Stimulated activated CD8-positive, alpha-beta memory T cell treated with anti-CD3 and anti-CD28 coated beads, Interleukin-4, amount 100 ng/mL, for 48 hours (primary cell): Measurements from ENCODE around the gene CRABP1.

Experiments used
- DNase-seq: peaks from one replicate; pipeline ENCODE4 v3.0.0-alpha.2; 2020

CRABP1 gene

DNA sequence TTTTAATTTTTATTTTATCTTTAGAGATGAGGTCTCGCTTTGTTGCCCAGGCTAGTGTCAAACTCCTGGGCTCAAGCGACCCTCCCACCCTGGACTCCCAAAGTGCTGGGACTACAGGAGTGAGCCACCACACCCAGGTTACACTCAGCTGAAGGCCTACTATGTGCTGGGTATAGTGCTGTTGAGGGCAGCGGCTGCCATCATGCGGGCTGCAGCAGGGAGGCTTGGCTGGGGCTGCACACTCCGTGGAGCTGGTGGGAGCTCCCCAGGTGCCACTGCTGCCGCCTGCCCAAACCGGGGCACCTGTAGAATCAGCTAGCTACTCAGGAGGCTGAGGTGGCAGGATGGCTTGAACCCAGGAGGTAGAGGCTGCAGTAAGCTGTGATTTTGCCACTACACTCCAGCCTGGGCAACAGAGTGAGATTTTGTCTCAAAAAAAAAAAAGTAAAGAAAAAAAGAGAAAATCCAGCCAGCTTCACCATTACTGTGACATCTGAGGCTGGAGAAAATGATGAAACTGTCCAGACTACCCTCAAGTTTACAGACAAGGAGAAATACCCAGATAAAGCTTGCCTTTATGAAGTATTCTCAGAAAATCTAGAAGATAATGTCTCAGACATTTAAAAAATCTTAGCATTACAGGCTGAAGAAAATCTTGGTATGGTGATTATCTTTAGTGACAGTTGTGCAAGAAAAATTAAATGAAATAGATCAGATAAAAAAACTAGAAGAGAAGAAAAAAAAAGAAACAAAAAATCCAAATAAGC, 42.1 kb downstream of the CRABP1 start:
- DNase-seq: no peak

DNA sequence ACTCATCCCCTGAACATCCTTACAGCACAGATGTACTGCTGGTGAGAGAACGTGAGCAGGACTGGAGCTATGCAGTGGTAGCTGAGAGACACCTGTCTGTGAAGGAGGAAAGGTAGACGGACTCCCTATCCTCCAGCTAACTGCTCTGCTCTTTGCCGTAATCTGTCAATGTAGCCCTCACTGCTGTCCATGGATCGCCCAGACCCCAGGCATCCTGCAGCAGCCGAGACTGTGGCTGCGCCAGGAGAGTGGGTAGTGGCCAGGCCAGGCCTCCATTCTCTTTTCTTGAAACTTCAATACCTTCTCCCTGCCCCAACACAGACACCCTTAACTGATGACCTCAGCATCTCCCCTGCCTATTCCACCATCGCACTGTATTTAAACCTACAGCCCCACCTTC, 44.5 kb downstream of the CRABP1 start:
- no peak for DNase-seq

DNA sequence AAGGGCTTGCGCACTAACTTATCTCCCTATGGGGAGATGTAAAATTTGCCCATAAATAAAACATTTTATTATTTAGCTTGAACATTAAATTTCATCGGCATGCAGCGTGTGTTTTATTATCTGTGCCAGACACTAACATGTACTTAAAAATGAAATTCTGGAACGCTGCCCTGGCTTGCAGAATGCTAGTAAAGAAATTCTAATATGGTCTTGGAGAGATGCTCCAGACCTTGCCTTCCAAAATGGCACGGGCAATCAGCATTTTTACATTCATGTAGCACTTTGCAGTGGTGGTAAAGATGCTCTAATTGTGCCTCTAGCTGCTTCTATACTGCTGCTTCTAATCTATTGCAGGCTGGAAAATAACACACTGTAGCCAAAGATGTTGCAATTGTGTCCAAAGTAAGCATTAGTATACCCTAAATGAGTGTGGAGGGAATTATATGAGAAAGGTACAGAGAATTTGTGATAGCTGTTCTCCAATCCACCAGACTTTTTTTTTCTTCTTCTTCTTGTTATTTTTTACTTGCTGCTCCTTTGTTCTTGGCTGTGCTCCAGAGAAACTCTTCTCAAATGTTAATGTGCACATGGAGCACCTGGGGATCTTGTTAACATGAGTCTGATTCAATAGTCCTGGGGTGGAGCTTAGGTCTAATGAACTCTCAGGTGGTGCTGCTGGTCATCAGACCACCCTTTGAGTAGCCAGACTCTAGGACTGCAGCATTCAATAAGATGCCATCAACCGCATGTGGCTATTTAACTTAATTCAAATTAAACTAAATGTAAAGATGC, 47.3 kb downstream of the CRABP1 start:
- no peak for DNase-seq

DNA sequence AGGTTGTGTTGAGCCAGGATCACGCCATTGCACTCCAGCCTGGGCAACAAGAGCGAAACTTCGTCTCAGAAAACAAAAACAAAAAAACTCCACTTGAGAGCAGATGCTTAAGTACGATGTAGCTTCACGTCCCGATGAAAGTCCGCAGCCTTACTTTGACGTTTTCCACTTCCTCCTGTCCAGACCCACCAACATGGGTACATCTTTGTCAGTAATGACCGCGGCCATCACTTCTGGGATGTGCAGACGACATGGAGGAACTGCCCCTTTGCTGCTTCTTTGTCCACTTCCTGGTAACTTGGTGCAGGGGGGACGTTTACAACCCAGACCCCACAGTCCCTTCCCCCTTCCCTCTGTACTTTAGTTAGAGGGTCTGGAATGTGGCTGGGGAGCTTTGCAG, 48.7 kb downstream of the CRABP1 start:
- DNase-seq: no peak

DNA sequence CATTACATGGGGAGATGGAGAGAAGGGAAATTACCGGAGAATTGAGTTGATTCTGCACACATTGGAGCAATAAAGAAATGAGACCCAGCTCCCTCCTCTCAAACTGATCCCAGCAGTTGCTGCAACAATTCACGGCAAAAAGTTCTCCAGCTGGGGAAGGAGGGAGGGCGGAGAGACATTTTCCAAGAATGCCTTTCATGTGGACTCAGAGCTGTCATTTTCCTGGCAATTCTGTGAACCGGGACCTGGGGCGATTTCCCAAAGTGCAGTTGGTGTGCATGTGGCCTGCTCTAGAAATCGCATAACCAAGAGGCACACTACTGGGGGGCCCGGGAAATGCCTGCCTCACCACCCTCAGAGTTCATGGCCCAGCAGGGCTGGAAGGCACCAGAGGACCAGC, 49.2 kb downstream of the CRABP1 start:
- DNase-seq: no peak

DNA sequence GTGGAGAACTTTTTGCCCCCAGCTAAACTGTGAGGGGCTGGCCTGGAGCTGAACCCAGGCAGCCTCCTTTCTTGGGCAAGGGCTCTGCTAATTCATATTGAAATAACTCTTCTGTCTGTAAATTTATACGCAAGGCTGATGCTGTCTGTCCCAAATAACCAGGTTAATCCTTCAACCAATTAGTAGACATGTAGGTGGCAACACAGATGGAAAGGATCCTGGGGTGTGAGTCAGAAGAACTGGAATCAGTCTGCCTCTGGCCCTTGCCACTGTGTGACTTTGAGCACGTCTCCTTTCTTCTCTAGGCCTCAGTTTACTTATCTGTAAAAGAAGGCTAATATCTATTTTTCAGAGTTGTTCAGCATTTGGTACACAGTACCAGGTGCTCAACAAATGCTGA, 49.6 kb downstream of the CRABP1 start:
- DNase-seq: no peak

DNA sequence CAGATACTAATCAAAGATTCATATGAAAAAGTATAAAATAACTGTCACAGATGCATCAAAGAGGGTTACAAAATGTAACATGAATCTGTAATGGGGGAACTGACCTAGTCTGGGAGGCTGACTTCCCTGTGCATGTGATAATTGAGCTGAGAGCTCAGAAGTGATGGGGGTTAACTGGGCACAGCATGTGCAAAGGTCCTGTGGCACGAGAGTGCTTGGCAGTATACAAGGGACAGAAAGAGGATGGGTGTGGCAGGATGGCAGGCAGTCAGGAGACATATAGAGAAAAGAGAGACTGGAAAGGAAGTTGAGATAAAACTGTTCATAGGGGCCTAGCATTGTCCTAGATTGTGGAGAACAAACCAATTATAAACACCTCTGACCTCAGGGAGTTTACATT, 50.1 kb downstream of the CRABP1 start:
- DNase-seq: no peak

DNA sequence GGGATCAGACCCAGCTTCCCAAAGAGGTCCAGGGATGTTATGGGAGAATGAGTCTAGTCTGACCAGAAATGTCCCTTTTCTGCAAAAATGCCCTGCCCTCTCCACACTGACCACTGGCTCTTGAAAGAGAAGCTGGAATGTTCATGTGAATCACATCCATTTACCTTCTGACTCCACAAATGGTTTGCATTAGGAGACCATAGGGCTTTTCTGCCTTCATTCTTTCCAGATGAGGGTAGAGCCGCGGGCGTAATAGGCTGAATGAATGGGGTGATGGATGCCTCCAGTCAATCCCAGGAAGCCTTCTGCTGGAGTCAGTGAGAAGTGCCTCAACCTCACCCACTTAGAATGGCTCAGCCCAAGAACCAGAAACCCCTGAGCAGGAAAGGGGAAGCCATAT, 50.7 kb downstream of the CRABP1 start:
- no peak for DNase-seq

DNA sequence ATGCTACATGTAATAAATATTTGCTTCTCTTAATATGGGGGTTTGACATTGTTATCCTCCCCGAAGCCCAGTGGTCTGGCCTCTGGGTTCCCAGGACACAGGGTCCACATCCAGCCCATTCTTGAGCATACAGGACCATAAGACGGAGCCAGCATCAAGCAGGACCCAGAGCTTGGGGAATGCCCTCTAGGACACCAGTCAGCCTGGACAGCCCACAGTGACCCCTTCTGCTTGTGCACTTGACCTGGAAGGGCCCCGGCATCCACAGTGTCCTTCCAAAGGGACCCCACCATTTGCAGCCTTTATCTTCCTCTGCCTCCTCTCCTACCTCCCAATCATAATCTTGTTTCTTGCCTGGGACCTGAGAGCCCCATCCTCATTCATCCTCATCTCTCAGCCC, 51.6 kb downstream of the CRABP1 start:
- no peak for DNase-seq

DNA sequence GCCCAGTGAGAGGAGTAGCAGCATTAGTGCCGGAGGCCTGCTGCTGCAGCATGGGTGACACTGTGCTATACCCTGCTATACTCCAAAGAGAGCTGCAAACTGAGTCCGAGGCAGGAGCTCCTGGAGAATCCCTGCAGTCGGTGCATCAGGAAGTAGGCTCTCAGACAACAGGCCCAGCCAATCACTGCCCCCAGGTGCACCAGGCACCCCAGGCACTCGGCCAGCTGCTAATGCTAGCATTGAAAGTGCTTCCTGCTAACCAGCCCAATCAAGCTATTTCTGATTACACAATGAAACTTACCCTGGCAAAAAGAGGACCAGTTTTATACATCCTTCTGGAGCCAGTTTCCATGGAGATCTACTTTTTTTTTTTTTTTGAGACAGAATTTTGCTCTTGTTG, 52.3 kb downstream of the CRABP1 start:
- no peak for DNase-seq

DNA sequence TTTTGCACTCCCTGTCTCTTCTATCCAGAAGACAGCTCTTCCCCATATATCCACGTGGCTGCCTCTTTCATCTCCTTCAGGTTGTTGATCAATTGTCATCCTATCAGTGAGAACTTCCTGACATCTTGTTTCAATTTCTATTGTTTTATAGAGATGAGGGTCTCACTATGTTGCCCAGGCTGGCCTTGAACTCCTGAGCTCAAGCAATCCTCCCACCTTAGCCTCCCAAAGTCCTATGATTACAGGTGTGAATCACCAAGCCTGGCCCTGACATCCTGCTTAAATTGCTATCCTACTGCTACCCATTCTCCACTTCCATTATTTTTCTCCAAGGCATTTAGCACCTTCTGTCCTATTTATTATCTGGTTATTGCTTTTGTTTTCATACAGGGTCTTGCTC, 53.0 kb downstream of the CRABP1 start:
- no peak for DNase-seq

DNA sequence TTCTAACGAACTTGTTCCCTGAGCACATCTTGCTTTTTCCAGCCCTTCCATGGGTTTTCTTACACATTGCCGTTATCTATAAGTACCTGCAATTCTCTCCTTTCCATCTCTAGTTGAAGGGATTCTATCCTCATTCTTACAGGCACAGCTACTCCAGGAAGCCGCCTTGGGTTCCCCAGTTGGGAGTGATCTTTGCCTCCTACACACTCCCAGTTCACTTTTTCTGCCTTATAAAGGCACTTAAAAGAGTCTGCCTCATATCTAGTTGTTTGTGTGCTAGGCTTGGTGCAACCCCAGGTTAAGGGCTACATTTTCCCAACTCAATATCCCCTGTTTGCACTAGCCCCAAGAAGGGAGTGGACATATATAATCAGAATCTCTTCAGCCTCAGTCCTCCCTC, 53.9 kb downstream of the CRABP1 start:
- no peak for DNase-seq

DNA sequence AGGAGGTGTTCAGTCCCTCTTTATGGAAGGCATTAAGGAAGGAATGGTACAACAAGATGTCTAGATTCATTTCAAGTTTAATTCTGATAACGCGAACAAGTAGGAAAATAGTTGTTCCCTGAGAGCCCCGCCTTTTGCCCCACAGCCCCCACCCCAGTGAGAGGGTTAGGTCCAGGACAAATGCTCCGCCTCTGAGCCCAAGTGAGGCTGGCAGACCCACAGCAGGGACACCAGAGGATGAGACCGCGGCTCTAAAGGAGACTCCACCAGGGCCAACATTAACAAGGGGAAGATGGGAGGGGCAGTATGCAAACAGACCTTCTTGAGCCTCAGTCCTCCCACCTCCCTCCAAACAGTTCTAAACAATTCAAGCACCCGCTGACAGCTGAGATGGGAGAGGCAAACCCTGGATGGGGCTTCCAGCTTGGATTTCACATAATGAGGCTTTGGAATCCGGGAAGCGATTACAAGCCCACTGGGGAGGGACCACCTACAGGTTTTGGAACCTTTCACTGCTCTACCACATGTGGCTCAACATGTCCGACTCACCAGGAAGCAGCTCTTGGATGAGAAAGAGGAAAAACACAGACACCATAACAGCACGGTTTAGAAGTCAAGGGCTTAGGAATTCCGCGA, 54.9 kb downstream of the CRABP1 start:
- no peak for DNase-seq

DNA sequence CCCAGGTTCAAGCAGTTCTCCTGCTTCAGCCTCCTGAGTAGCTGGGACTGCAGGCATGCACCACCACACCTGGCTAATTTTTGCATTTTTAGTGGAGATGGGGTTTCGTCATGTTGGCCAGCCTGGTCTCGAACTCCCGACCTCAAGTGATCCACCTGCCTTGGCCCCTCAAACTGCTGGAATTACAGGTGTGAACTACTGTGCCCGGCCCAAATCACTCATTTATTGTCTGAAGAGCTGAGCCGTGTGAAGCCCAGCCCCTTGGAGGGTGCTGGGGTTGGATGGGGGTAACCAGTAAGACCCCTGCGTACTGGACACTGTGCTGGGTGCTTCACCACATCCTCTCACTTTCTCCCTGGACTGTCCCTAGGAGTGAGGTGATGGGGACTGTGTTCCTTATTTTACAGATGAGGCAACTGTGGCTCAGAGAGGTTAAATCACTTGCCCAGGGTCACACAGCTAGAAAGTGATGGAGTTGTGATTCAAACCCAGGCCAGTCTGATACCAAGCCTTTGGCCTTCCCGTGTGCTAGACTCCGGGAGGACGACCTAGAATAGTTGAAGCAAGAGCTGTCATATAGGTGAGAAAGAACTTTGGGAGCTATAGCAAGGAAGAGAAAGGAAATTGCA, 56.1 kb downstream of the CRABP1 start:
- DNase-seq: no peak

DNA sequence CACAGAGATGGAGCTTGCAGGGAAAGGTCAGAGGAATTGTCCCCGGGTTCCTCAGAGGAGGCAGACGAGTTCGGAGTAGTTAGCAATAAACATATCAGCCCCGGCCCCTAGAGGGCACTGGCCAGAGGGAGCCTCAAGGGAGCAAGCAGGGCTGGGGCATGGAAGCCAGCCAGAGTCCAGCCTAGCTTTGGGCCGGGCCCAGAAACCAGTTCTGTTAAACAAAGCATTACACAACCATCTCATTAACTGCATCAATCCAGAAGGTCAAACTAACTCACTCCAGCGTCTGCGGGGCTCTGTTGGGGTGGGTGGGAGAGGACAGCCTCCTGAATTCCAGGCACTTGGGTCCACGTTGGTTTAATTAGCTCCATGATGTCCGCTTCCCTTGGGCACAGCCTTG, 56.8 kb downstream of the CRABP1 start:
- no peak for DNase-seq

DNA sequence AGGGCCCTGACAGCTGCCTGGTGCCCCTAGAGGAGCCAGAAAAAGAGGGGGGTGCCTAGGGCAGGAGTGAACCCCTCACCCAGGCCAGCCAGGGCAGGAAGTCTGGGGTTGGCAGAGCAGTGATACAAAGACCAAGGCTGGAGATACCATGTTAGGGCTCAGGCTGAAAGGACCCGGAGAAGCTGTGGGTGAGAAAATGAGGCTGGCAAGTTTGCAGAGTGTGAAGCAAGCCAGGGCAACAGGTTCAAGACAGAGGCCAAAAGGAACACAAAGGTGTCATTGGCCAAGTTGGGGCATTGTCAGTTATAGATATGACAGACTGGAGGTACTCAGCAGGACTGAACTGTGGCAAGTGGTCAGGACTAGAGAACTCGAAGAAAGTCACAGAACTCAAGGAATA, 57.2 kb downstream of the CRABP1 start:
- no peak for DNase-seq
